GM23338 (cell line): ENCODE measurements around the gene KCNE1.
"Not testable (repeated sequence)": the region's sequence is repeated elsewhere in the genome, so short reads cannot be mapped to it uniquely, and the experiment has no call there.

Experiments
- CREB1 ChIP-seq: fragments of 250-450 bp; sonication (Bioruptor Pico); IDR thresholded peaks from 2 replicates; pipeline ENCODE4 v1.5.0; 2020; ENCODE audit warnings: low read depth, mild to moderate bottlenecking, moderate library complexity
- CTCF ChIP-seq, 2 experiments: fragments of 200-600 bp in 1 of 2; sonication (generic) in 1 of 2; conservative IDR thresholded peaks; 2 replicates each; pipeline versions ENCODE4 v1.5.1 to v1.6.1; 2016 to 2017; ENCODE audit warnings: antibody characterized with exemption in 2 of 2, low read depth in 2 of 2, mild to moderate bottlenecking in 2 of 2, moderate library complexity in 1 of 2
- EZH2 ChIP-seq: fragments of 200-600 bp; sonication (generic); IDR thresholded peaks from one replicate; pipeline ENCODE4 v1.8.0; 2017; ENCODE audit warnings: antibody characterized with exemption, mild to moderate bottlenecking, low read depth; ENCODE audit not compliant: unreplicated experiment
- EZH2phosphoT487 ChIP-seq: fragments of 200-600 bp; sonication (generic); IDR thresholded peaks from one replicate; pipeline ENCODE4 v1.8.1; 2018; ENCODE audit warnings: antibody characterized with exemption; ENCODE audit not compliant: unreplicated experiment
- JUNB ChIP-seq: IDR thresholded peaks from one replicate; pipeline ENCODE4 v1.6.1; 2016; ENCODE audit warnings: antibody characterized with exemption; ENCODE audit not compliant: unreplicated experiment
- NANOG ChIP-seq: IDR thresholded peaks from 2 replicates; pipeline ENCODE4 v1.6.1; 2016; ENCODE audit warnings: antibody characterized with exemption, borderline replicate concordance
- POLR2AphosphoS5 ChIP-seq: IDR thresholded peaks from 2 replicates; pipeline ENCODE4 v1.6.1; 2016; ENCODE audit warnings: antibody characterized with exemption, low read depth
- REST ChIP-seq: IDR thresholded peaks from one replicate; pipeline ENCODE4 v1.6.1; 2018; ENCODE audit warnings: antibody characterized with exemption; ENCODE audit not compliant: unreplicated experiment
- STAT1 ChIP-seq: IDR thresholded peaks from one replicate; pipeline ENCODE4 v1.6.1; 2016; ENCODE audit warnings: antibody characterized with exemption; ENCODE audit not compliant: unreplicated experiment
- ZNF114 ChIP-seq: fragments of 250-450 bp; sonication (Bioruptor Pico); IDR thresholded peaks from 2 replicates; pipeline ENCODE4 v1.5.0; 2020; ENCODE audit warnings: mild to moderate bottlenecking, moderate library complexity
- ZNF331 ChIP-seq: fragments of 250-450 bp; sonication (Bioruptor Pico); IDR thresholded peaks from 2 replicates; pipeline ENCODE4 v1.5.0; 2020; ENCODE audit warnings: low read depth, mild to moderate bottlenecking, moderate library complexity

GRCh38 chr21:34404742-34405141, 107.3 kb downstream of the KCNE1 start:
- TF ChIP-seq REST; CTCF (conservative IDR thresholded peaks at IDR 0.05; ENCODE audit: low read depth in 2 of 2); EZH2phosphoT487; STAT1; EZH2; ZNF331 (CRISPR knock-in tag); CREB1; POLR2AphosphoS5; JUNB; ZNF114 (CRISPR knock-in tag); NANOG: not testable (repeated sequence)
